Neural progenitor cell (in vitro differentiated cells): Measurements from ENCODE around the gene EMC6. TPM values are rescaled to one million over a fixed set of nuclear protein-coding genes. Genes with fewer than 3 reads are reported as not detected.
A peak's percentile ranks its signal among the peaks of the same experiment; 100 is the strongest.

ENCODE experiments used
- DNase-seq: peaks from one replicate; pipeline ENCODE4 v3.0.0-alpha.2; 2016; ENCODE audit warnings: low spot score
- H2AFZ ChIP-seq: fragments of 200-600 bp; sonication (generic); replicated peaks from 2 replicates; pipeline ENCODE4 v1.6.1; 2016; ENCODE audit warnings: antibody characterized with exemption
- H3F3A ChIP-seq: fragments of 200-600 bp; sonication (generic); 2 replicates; pipeline ENCODE4 v1.6.1; 2016; ENCODE audit warnings: antibody characterized with exemption, low read depth
- H3K27ac ChIP-seq: fragments of 200-600 bp; sonication (generic); 2 replicates; pipeline ENCODE4 v1.5.1; 2016; ENCODE audit warnings: mild to moderate bottlenecking
- H3K27me3 ChIP-seq: fragments of 200-600 bp; sonication (generic); 2 replicates; pipeline ENCODE4 v1.6.1; 2016; ENCODE audit warnings: mild to moderate bottlenecking, moderate library complexity
- H3K36me3 ChIP-seq: fragments of 200-600 bp; sonication (generic); 2 replicates; pipeline ENCODE4 v1.5.1; 2016
- H3K4me1 ChIP-seq: fragments of 200-600 bp; sonication (generic); 2 replicates; pipeline ENCODE4 v1.6.1; 2016; ENCODE audit warnings: mixed run types
- H3K4me2 ChIP-seq: fragments of 200-600 bp; sonication (generic); 2 replicates; pipeline ENCODE4 v1.6.1; 2016
- H3K4me3 ChIP-seq: fragments of 200-600 bp; sonication (generic); 2 replicates; pipeline ENCODE4 v1.5.1; 2016
- H3K79me2 ChIP-seq: fragments of 200-600 bp; sonication (generic); 2 replicates; pipeline ENCODE4 v1.6.1; 2016; ENCODE audit warnings: low read depth
- H3K9ac ChIP-seq: fragments of 200-600 bp; sonication (generic); 2 replicates; pipeline ENCODE4 v1.6.1; 2016
- H3K9me3 ChIP-seq: fragments of 200-600 bp; sonication (generic); 2 replicates; pipeline ENCODE4 v1.5.1; 2016; ENCODE audit warnings: low read depth
- H4K20me1 ChIP-seq: fragments of 200-600 bp; sonication (generic); 2 replicates; pipeline ENCODE4 v1.6.1; 2016; ENCODE audit warnings: low read depth
- H3K27ac Mint-ChIP-seq: 3 replicates; pipeline ENCODE4 v1.8.0; 2021; ENCODE audit warnings: mixed read lengths
- H3K27me3 Mint-ChIP-seq: 2 replicates; pipeline ENCODE4 v1.8.0; 2022; ENCODE audit warnings: low read depth, mild to moderate bottlenecking, inconsistent platforms, moderate library complexity, mixed read lengths; ENCODE audit not compliant: insufficient read depth
- H3K36me3 Mint-ChIP-seq: 3 replicates; pipeline ENCODE4 v1.8.0; 2021; ENCODE audit warnings: mixed read lengths
- H3K4me1 Mint-ChIP-seq: 3 replicates; pipeline ENCODE4 v1.8.0; 2021; ENCODE audit warnings: mixed read lengths
- H3K4me3 Mint-ChIP-seq: 3 replicates; pipeline ENCODE4 v1.8.0; 2021; ENCODE audit warnings: mild to moderate bottlenecking, moderate library complexity, mixed read lengths
- H3K9me3 Mint-ChIP-seq: 3 replicates; pipeline ENCODE4 v1.8.0; 2020; ENCODE audit warnings: mixed read lengths
- CTCF ChIP-seq: fragments of 200-600 bp; sonication (generic); IDR thresholded peaks from 2 replicates; pipeline ENCODE4 v1.5.1; 2017; ENCODE audit warnings: antibody characterized with exemption, mild to moderate bottlenecking
- EZH2 ChIP-seq: fragments of 200-600 bp; sonication (generic); IDR thresholded peaks from 2 replicates; pipeline ENCODE4 v1.6.1; 2017; ENCODE audit warnings: antibody characterized with exemption, mild to moderate bottlenecking, moderate library complexity
- EZH2phosphoT487 ChIP-seq: fragments of 200-600 bp; sonication (generic); IDR thresholded peaks from 2 replicates; pipeline ENCODE4 v1.6.1; 2017; ENCODE audit warnings: antibody characterized with exemption
- total RNA-seq: library from RNA; depleted of rRNA; stranded (reverse); fragments of >200 nt; gene quantifications from 2 replicates; pipeline ENCODE4 v1.2.3, GENCODE V29; 2015; ENCODE audit warnings: low replicate concordance

EMC6 gene
- total RNA-seq, 1 donor from 2014 or later: 20.0 TPM

GRCh38 chr17:3689262-3690093 is 20.9 kb downstream of the EMC6 start:
- peaks cover 6% of the 10 kb centered on the region for H3F3A ChIP-seq
- no peaks in the 10 kb centered on the region for H3K36me3 Mint-ChIP-seq
- H3K36me3 ChIP-seq: no peaks in the 10 kb centered on the region
- H3K4me1 ChIP-seq: peaks cover 8% of the 10 kb centered on the region
- no peak for DNase-seq
- H3K9me3 Mint-ChIP-seq: no peaks in the 10 kb centered on the region
- no peak overlapping the region for H3K4me3 ChIP-seq
- peaks cover 8% of the 10 kb centered on the region for H3K4me1 Mint-ChIP-seq
- peak overlapping the region; percentile 66 for H3K4me3 Mint-ChIP-seq
- no peak overlapping the region for H3K27ac ChIP-seq
- peaks cover 14% of the 10 kb centered on the region for H3K27me3 Mint-ChIP-seq
- H3K9ac ChIP-seq: no peak overlapping the region
- TF ChIP-seq EZH2 (no peak), EZH2phosphoT487 (no peak), CTCF (no peak)
- no peak overlapping the region for H3K4me2 ChIP-seq
- peak overlapping the region; percentile 79 for H3K27ac Mint-ChIP-seq
- no peaks in the 10 kb centered on the region for H3K79me2 ChIP-seq
- peaks cover 1% of the 10 kb centered on the region for H4K20me1 ChIP-seq
- peaks cover 9% of the 10 kb centered on the region for H3K27me3 ChIP-seq
- no peaks in the 10 kb centered on the region for H3K9me3 ChIP-seq
- H2AFZ ChIP-seq: no peak overlapping the region

GRCh38 chr17:3690094-3690715 is 21.6 kb downstream of the EMC6 start:
- Histone ChIP-seq H3K4me3 (no peak overlapping the region), H3K9ac (no peak overlapping the region), H2AFZ (no peak overlapping the region), H3K27me3 (peaks cover 16% of the 10 kb centered on the region), H4K20me1 (peaks cover 8% of the 10 kb centered on the region), H3K9me3 (no peaks in the 10 kb centered on the region), H3K4me1 (peaks cover 15% of the 10 kb centered on the region), H3K27ac (no peak overlapping the region), H3F3A (peaks cover 6% of the 10 kb centered on the region), H3K79me2 (no peaks in the 10 kb centered on the region), H3K4me2 (no peak overlapping the region), H3K36me3 (no peaks in the 10 kb centered on the region)
- Mint-ChIP-seq H3K36me3 (no peaks in the 10 kb centered on the region), H3K4me1 (peaks cover 11% of the 10 kb centered on the region), H3K27ac (no peak overlapping the region), H3K4me3 (no peak overlapping the region), H3K9me3 (no peaks in the 10 kb centered on the region), H3K27me3 (peaks cover 19% of the 10 kb centered on the region)
- DNase-seq: no peak
- no peak for TF ChIP-seq CTCF
- no peak for TF ChIP-seq EZH2phosphoT487
- no peak for TF ChIP-seq EZH2

- no peak overlapping the region for H3K27ac ChIP-seq
- H2AFZ ChIP-seq: no peak overlapping the region
- H3K4me1 ChIP-seq: peaks cover 19% of the 10 kb centered on the region
- Mint-ChIP-seq H3K27me3 (peaks cover 28% of the 10 kb centered on the region), H3K27ac (no peak overlapping the region), H3K4me1 (peaks cover 11% of the 10 kb centered on the region), H3K4me3 (no peak overlapping the region), H3K9me3 (no peaks in the 10 kb centered on the region), H3K36me3 (no peaks in the 10 kb centered on the region)
- no peak overlapping the region for H3K9ac ChIP-seq
- H3K79me2 ChIP-seq: no peaks in the 10 kb centered on the region
- peaks cover 12% of the 10 kb centered on the region for H4K20me1 ChIP-seq
- H3K27me3 ChIP-seq: peaks cover 30% of the 10 kb centered on the region
- H3K4me2 ChIP-seq: no peak overlapping the region
- DNase-seq: no peak
- H3K9me3 ChIP-seq: no peaks in the 10 kb centered on the region
- no peak overlapping the region for H3K4me3 ChIP-seq
- H3F3A ChIP-seq: peaks cover 6% of the 10 kb centered on the region
- H3K36me3 ChIP-seq: no peaks in the 10 kb centered on the region
- TF ChIP-seq EZH2 (no peak), CTCF (no peak), EZH2phosphoT487 (no peak)
These were observed 23.0 kb downstream of the EMC6 start for GRCh38 chr17:3691617-3692067.
